GM21528 (cell line): ENCODE results near the gene ECI1.

Experiments used
- ATAC-seq: cut with Tn5 transposase; IDR thresholded peaks from one replicate; pipeline ENCODE4 v1.9.1; 2021; ENCODE audit warnings: mild to moderate bottlenecking, moderate library complexity; ENCODE audit not compliant: unreplicated experiment, low FRiP score

ECI1 gene

GRCh38 chr16:2251296-2252111, at the start of gene ECI1:
Gene ECI1, minus strand, starts transcription at chr16:2251587. Its CDS starts 21 bp downstream, at chr16:2251566.
- peak; percentile 80 for ATAC-seq

- no peak for ATAC-seq
Measured at GRCh38 chr16:2299915-2300192, 48.5 kb upstream of the ECI1 start.

- no peak for ATAC-seq
Measured at GRCh38 chr16:2299121-2299914, 47.9 kb upstream of the ECI1 start.

- ATAC-seq: no peak
Measured at GRCh38 chr16:2298621-2299020, 47.2 kb upstream of the ECI1 start.

- ATAC-seq: no peak
Measured at GRCh38 chr16:2297506-2297860, 46.1 kb upstream of the ECI1 start.

- ATAC-seq: no peak
Measured at GRCh38 chr16:2296661-2297505, 45.5 kb upstream of the ECI1 start.

GRCh38 chr16:2295056-2295798, 43.8 kb upstream of the ECI1 start:
- ATAC-seq: no peak

- ATAC-seq: no peak
Measured at GRCh38 chr16:2292221-2292620, 40.8 kb upstream of the ECI1 start.

GRCh38 chr16:2289282-2289681, 37.9 kb upstream of the ECI1 start:
- no peak for ATAC-seq

GRCh38 chr16:2288726-2289125, 37.3 kb upstream of the ECI1 start:
- no peak for ATAC-seq

GRCh38 chr16:2287916-2288547, 36.6 kb upstream of the ECI1 start:
- ATAC-seq: no peak

- no peak for ATAC-seq
Measured at GRCh38 chr16:2286550-2286949, 35.2 kb upstream of the ECI1 start.

GRCh38 chr16:2285731-2286191, 34.4 kb upstream of the ECI1 start:
- ATAC-seq: no peak

GRCh38 chr16:2284797-2285576, 33.6 kb upstream of the ECI1 start:
- no peak for ATAC-seq

GRCh38 chr16:2284001-2284770, 32.8 kb upstream of the ECI1 start:
- no peak for ATAC-seq

- no peak for ATAC-seq
Measured at GRCh38 chr16:2282866-2283555, 31.6 kb upstream of the ECI1 start.

GRCh38 chr16:2282262-2282661, 30.9 kb upstream of the ECI1 start:
- no peak for ATAC-seq
